HG03097 (cell line): Measurements from ENCODE around the gene G6PC1.

ENCODE experiments used
- ATAC-seq: cut with Tn5 transposase; IDR thresholded peaks from one replicate; pipeline ENCODE4 v1.9.1; 2021; ENCODE audit not compliant: unreplicated experiment, low FRiP score

The G6PC1 gene

GRCh38 chr17:42929497-42929844 is 28.9 kb downstream of the G6PC1 start:
- ATAC-seq = no peak

- no peak for ATAC-seq
These were observed 37.4 kb downstream of the G6PC1 start for GRCh38 chr17:42937712-42938596.

GRCh38 chr17:42944211-42944610 is 43.6 kb downstream of the G6PC1 start:
- ATAC-seq = no peak

GRCh38 chr17:42946812-42947211 is 46.2 kb downstream of the G6PC1 start:
- no peak for ATAC-seq

GRCh38 chr17:42950044-42950783 is 49.6 kb downstream of the G6PC1 start:
- ATAC-seq = no peak
